Gastrocnemius medialis (tissue), 4 donors: ENCODE data around the gene GRID2.

ENCODE experiments used
- POLR2A ChIP-seq, 2 donors: fragments of 450-650 bp; IDR thresholded peaks; one replicate each; pipeline ENCODE4 v1.6.1; 2017; ENCODE audit warnings: antibody characterized with exemption in 2 of 2, mild to moderate bottlenecking in 2 of 2, moderate library complexity in 2 of 2
- TF ChIP-seq, protein P1 (sequence below), 5 experiments: fragments of 450-650 bp in 3 of 5; fragments of 200-600 bp in 2 of 5; sonication (generic) in 2 of 5; IDR thresholded peaks in 4 of 5; conservative IDR thresholded peaks in 1 of 5; 1 replicate in 4 of 5; 2 replicates in 1 of 5; pipeline ENCODE4 v1.5.1; 2016 to 2019; ENCODE audit warnings: antibody characterized with exemption in 5 of 5, mild to moderate bottlenecking in 3 of 5, moderate library complexity in 3 of 5

DNA sequence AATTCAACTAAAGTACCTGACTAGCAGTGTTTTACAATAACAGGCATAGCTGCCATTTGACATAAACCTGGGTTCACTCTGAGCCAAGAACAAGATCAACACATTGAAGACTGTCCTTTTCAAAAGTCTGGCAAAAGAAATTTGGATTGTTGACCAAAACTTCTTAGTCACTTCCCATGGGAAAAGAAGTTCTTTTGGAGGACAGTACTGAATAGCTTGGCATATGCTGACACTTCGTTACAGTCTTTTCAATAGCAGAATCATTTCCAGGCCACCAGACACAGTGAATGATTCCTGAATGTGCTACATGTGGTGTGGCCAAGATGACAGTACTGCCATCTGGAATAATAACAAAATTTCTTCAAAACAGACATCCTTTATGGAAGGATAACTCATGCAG, 560.3 kb downstream of the GRID2 start:
- TF ChIP-seq, protein P1, sequence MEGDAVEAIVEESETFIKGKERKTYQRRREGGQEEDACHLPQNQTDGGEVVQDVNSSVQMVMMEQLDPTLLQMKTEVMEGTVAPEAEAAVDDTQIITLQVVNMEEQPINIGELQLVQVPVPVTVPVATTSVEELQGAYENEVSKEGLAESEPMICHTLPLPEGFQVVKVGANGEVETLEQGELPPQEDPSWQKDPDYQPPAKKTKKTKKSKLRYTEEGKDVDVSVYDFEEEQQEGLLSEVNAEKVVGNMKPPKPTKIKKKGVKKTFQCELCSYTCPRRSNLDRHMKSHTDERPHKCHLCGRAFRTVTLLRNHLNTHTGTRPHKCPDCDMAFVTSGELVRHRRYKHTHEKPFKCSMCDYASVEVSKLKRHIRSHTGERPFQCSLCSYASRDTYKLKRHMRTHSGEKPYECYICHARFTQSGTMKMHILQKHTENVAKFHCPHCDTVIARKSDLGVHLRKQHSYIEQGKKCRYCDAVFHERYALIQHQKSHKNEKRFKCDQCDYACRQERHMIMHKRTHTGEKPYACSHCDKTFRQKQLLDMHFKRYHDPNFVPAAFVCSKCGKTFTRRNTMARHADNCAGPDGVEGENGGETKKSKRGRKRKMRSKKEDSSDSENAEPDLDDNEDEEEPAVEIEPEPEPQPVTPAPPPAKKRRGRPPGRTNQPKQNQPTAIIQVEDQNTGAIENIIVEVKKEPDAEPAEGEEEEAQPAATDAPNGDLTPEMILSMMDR (IDR thresholded peaks at IDR 0.05 in 4 of 5, conservative IDR thresholded peaks at IDR 0.05 in 1 of 5), result no peak
- TF ChIP-seq POLR2A (IDR thresholded peaks at IDR 0.05), result no peak
